DOHH2 (cell line): ENCODE results near the gene MYH16.

Experiments
- CTCF ChIP-seq: fragments of 200-600 bp; sonication (generic); IDR thresholded peaks from one replicate; pipeline ENCODE4 v1.5.1; 2014; ENCODE audit warnings: antibody characterized with exemption, mild to moderate bottlenecking, low read depth, low read length; ENCODE audit not compliant: poor library complexity, severe bottlenecking
- EZH2phosphoT487 ChIP-seq: fragments of 200-600 bp; sonication (generic); IDR thresholded peaks from 2 replicates; pipeline ENCODE4 v1.6.1; 2017; ENCODE audit warnings: borderline replicate concordance, mild to moderate bottlenecking, antibody characterized with exemption, low read length, moderate library complexity, mixed read lengths

GRCh38 chr7:99313204-99313573 is 40.5 kb downstream of the MYH16 start:
- no peak for TF ChIP-seq CTCF
- TF ChIP-seq EZH2phosphoT487 = no peak
